Measurements from ENCODE around the gene GNG11. TPM values are rescaled to one million over a fixed set of nuclear protein-coding genes. Genes with fewer than 3 reads are reported as not detected.

The GNG11 gene
- total RNA-seq: 50.5 and 76.7 TPM in 2 replicates

GRCh38 chr7:93921607-93922566 is at the start of gene GNG11:
Gene GNG11 (plus strand): TSS chr7:93921735. CDS start chr7:93922138, 403 bp downstream.

GRCh38 chr7:93890464-93891068 is 31.0 kb upstream of the GNG11 start, which contains the start of gene TFPI2:
Gene TFPI2 (minus strand): TSS chr7:93890753. CDS start chr7:93890678, 75 bp downstream.

GRCh38 chr7:93906267-93906666 is 15.3 kb upstream of the GNG11 start, which contains the start of gene GNGT1:
Gene GNGT1 (plus strand): TSS chr7:93906567. CDS start chr7:93906747, 180 bp downstream.

Other genes starting within 250 kb of the GNG11 start
- gene TFPI2, start 31.0 kb upstream of the GNG11 start, total RNA-seq: 633 and 1,251 TPM in 2 replicates
- gene GNGT1, start 15.2 kb upstream of the GNG11 start, total RNA-seq: not detected in 2 replicates
- 37.4 and 43.3 TPM in 2 replicates for gene BET1, start 82.6 kb downstream of the GNG11 start, total RNA-seq